ENCODE measurements around the gene SSUH2.

Gene SSUH2

DNA sequence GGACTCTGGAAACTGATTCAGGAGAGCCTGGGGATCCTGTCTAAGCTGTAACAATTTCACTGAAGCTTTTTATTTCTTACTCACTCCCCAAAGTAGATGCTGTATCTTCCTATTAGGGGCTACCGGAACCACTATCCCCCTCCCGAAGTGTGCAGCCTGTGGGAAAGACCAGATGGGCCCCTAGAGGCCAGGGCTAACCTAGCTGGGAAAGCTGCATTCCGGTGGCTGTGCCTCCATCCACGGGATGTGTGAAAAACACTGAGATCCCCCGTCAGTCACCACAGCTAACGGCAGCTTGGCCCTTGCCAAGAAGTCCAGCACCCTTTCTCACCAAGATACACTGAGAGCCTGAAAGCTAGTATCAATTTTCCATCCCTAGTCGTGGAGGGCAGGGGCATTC, 3.1 kb downstream of the SSUH2 start:
- no peak for TF ChIP-seq CTCF (IDR thresholded peaks at IDR 0.05)

- TF ChIP-seq CTCF (IDR thresholded peaks at IDR 0.05), result no peak
Measured at GRCh38 chr3:8640223-8640622, 4.4 kb downstream of the SSUH2 start.

GRCh38 chr3:8639659-8640000, 5.0 kb downstream of the SSUH2 start:
- no peak for TF ChIP-seq CTCF (IDR thresholded peaks at IDR 0.05)

- TF ChIP-seq CTCF (IDR thresholded peaks at IDR 0.05), result no peak
Measured at GRCh38 chr3:8638994-8639658, 5.5 kb downstream of the SSUH2 start.

DNA sequence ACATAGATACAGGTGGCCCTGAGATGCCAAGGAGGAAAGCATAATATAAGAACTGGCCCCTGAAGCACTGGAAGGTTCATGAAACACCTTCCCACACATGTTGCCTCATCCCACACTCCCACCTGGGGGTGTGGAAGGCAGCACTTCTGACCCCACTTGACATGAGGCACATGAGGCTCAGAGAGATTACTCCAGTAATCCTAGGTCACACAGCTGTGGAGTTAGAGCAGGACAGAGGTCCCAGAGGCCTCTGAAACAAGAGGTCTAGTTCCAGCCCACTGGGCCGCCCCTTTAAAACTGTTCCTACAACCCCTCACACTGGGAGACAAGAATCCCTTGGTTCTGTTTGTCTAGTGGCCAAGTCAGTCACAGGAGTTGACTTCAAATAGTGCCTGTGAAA, 7.2 kb downstream of the SSUH2 start:
- no peak for TF ChIP-seq CTCF (IDR thresholded peaks at IDR 0.05)

GRCh38 chr3:8635631-8636030, 9.0 kb downstream of the SSUH2 start:
- no peak for TF ChIP-seq CTCF (IDR thresholded peaks at IDR 0.05)

DNA sequence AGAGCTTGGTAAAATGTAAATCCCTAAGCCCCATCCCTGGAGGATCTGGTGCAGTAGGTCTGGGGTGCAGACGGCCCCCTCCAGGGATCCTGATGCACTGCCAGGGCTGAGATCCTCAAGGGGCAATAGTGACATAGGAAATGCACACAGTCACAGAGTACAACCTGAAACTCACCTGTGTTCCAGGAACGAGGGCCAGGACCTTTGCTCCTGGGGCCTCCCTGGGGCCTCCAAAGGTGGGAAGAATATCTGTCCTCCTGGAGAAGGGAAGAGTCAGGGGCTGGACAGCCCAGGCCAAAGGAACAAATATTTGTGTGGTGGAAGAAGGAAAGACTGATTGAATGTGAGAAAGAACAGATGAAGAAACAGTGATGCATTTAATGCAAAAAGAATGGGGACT, 9.5 kb downstream of the SSUH2 start:
- TF ChIP-seq CTCF (IDR thresholded peaks at IDR 0.05), result no peak

All from LNCAP (cell line).